Right cardiac atrium (tissue), 5 donors: ENCODE data around the gene ARL4A. TPM values are rescaled to one million over a fixed set of nuclear protein-coding genes. Genes with fewer than 3 reads are reported as not detected.
A peak's percentile ranks its signal among the peaks of the same experiment; 100 is the strongest.
"Not testable (repeated sequence)": the region's sequence is repeated elsewhere in the genome, so short reads cannot be mapped to it uniquely, and the experiment has no call there.

ENCODE experiments used
- ATAC-seq, 2 donors: fragments of 200-7000 bp; cut with Tn5 transposase; one replicate each; pipeline versions ENCODE4 v1.8.0 to v1.9.1; 2020; ENCODE audit warnings: moderate library complexity in 2 of 2, mild to moderate bottlenecking in 1 of 2
- DNase-seq, 3 donors: peaks; one replicate each; pipeline ENCODE4 v3.0.0-alpha.2; 2020
- H3K27ac ChIP-seq: one replicate; pipeline ENCODE4 v1.5.1; 2013; ENCODE audit warnings: mild to moderate bottlenecking, low read length, control low read depth, moderate library complexity
- H3K27me3 ChIP-seq: one replicate; pipeline ENCODE4 v1.6.1; 2013; ENCODE audit not compliant: control insufficient read depth, insufficient read depth
- H3K4me1 ChIP-seq: one replicate; pipeline ENCODE4 v1.6.1; 2013; ENCODE audit warnings: low read length; ENCODE audit not compliant: control insufficient read depth, insufficient read depth
- H3K4me3 ChIP-seq: one replicate; pipeline ENCODE4 v1.5.1; 2013; ENCODE audit warnings: low read length, control low read depth
- H3K9me3 ChIP-seq: one replicate; pipeline ENCODE4 v1.6.1; 2013; ENCODE audit warnings: low read length; ENCODE audit not compliant: control insufficient read depth
- WGBS: extraction: QIAGEN DNeasy Blood & Tissue Kit; methylation state at CpG from one replicate; pipeline ENCODE4 v1.1.7; 2013; 5-methylcytosine and 5-hydroxymethylcytosine counted together
- intact Hi-C, 4 donors: fragments of 100-400 bp; cut with DNase I; formaldehyde crosslinking; loops; one replicate each; pipeline versions ENCODE4 v1.11.0 to v1.14.0; 2022 to 2023
- long read RNA-seq, 4 donors: library from polyadenylated mRNA; unstranded; transcript quantifications; one replicate each; pipeline ENCODE4 v2.0.0, GENCODE V29; 2020 to 2021
- polyA plus RNA-seq: library from polyadenylated mRNA; stranded (reverse); fragments of 200-250 nt; gene quantifications from one replicate; pipeline ENCODE4 v1.2.3, GENCODE V29; 2013
- total RNA-seq, 4 donors: library from RNA; stranded (reverse); fragmentation: NEBNext Ultra II Directional; extraction: Animal tissue kit (Norgen Biotek cat#: 25700); gene quantifications; one replicate each; pipeline ENCODE4 v1.2.1, GENCODE V29; 2021
- donor health status: healthy with polysubstance abuse.
- donor health status: DM: no; HTN: yes; CAD: no.
- donor health status: DM: no; HTN: no; CAD: no.
- donor health status: DM: no; HTN: yes; CAD: no; lungs with severe emphysema.
- donor health status: DM: yes; HTN: yes; CAD: no.

The ARL4A gene, protein sequence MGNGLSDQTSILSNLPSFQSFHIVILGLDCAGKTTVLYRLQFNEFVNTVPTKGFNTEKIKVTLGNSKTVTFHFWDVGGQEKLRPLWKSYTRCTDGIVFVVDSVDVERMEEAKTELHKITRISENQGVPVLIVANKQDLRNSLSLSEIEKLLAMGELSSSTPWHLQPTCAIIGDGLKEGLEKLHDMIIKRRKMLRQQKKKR
- 10 to 100 TPM in 3 of 4 donors, 1 to 10 TPM in 1; 9.6 to 19.7 (median 12.6) TPM for total RNA-seq
- 10.3 TPM for polyA plus RNA-seq
- long read RNA-seq, donor 1, partial matches to known transcripts = 0 of 11 reads
- long read RNA-seq, donor 1, other reads (novel, unspliced or antisense) = 0 of 11 reads
- long read RNA-seq, donor 2, partial matches to known transcripts = 0 of 6 reads
- long read RNA-seq, donor 2, other reads (novel, unspliced or antisense) = 0 of 6 reads
- long read RNA-seq, donor 3, transcript ARL4A-201 (2 exons, 1,147 nt) = major isoform, 14 of 24 reads
- long read RNA-seq, donor 3, transcript ARL4A-204 (2 exons, 1,144 nt) = minor isoform, 8 of 24 reads
- long read RNA-seq, donor 3, partial matches to known transcripts = 0 of 24 reads
- long read RNA-seq, donor 3, other reads (novel, unspliced or antisense) = 1 of 24 reads
- long read RNA-seq, donor 4, partial matches to known transcripts = 0 of 3 reads
- long read RNA-seq, donor 4, other reads (novel, unspliced or antisense) = 0 of 3 reads

DNA sequence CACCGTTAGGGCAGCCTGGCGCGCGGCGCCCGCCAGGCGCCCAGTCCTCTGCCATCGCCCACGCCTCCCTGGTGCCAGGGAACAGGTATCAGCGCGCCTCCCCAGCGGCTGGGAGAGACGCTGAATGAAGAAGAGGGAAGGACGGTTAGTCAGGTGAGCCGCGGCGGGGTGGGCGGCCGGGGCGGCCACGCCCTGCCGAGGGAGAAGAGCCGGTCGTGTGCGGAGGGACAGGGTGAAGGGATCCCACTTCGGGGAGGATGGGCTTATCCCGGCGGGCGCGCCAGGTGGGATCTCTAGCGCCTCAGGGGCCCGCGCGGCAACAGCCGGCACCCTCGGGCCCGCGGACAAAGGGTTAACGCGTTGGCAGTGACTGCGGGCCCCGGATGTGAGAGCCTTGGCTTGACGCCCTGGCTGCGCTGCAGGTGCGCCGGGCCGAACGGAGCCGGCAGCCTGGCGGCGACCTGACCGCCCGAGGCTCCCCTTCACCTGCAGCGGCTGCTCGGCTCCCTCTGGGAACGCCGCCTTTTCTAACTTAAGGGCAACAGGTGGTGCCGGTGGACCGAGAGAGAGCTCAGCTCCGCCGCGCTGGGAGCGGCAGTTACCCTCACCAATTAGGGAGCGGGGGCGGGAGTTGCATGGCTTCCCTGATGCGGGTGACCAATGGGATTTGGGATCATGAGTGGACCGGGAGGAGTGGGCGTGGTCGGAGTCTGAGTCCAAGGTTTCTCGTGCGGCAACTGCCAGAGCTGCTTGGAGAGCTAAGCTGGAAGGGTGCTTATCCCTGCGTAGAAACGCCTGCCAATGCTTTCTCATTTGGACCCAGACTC lies at the start of gene ARL4A:
ARL4A (plus strand) TSS at position 743 of the 827 bp plus-strand sequence. CDS start 622 bp downstream, outside the sequence.
- H3K27ac ChIP-seq = peak within 1 kb of the TSS; percentile 70
- no peaks in the 10 kb centered on the region for H3K27me3 ChIP-seq
- WGBS = under 1% methylated on average over 73 of the region's 73 CpGs
- no peaks in the 10 kb centered on the region for H3K4me1 ChIP-seq
- ATAC-seq (peak; percentile 98), DNase-seq (peak; percentile 99 to 100 (median 99))
- no peaks in the 10 kb centered on the region for H3K9me3 ChIP-seq
- intact Hi-C loops = loop anchor here in 2 of 4 donors (5.0 to 10.0 kb wide), 5 partner anchors 35 to 578 kb away; no protein-coding TSS in a partner anchor
- peak within 1 kb of the TSS; percentile 70 for H3K4me3 ChIP-seq

DNA sequence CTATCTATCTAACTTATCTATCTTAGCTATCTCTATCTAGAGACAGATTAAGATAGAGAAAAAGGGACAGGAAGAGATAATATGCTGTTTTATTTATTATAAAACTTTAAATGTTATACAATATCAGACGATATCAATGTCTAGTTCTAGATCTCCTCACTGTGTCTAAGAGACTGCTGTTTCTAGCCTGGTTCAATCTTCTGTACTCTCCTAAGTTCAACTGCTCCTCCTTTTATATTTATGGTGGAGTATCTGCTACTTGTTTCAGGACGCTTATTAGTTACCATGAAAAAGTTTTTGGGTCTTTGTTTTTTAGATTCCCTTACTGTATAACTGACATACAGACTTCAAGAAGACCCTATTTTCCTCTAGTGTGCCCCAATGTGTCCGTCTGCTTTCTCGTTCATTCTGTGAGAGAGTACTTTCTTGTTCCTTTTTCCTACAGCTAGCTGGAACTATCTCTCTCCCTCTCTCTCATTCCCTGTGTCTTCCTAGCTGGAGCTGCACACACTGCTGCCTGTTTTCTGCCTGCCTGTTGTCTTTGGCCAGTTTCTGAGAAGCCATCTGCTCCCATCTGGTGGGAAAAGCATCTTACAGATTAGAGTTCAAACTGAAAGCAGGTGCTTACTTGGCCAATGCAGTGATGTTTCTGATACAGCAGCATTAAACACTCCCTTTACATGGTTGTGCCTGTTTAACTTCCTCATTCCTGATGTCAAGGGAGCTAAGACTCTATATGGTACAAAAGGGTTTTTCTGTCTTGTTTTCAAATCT lies 49.4 kb upstream of the ARL4A start:
- ATAC-seq (peak; percentile 22 to 26), DNase-seq (no peak)
- intact Hi-C loops = loop anchor here in 3 of 4 donors (2.0 to 10.0 kb wide), 3 partner anchors 624 to 627 kb away; no protein-coding TSS in a partner anchor
- Histone ChIP-seq H3K4me3 (no peak overlapping the region), H3K27ac (no peak overlapping the region), H3K27me3 (no peaks in the 10 kb centered on the region), H3K9me3 (no peaks in the 10 kb centered on the region), H3K4me1 (no peaks in the 10 kb centered on the region)
- WGBS = 19% methylated on average over 4 of the region's 4 CpGs

DNA sequence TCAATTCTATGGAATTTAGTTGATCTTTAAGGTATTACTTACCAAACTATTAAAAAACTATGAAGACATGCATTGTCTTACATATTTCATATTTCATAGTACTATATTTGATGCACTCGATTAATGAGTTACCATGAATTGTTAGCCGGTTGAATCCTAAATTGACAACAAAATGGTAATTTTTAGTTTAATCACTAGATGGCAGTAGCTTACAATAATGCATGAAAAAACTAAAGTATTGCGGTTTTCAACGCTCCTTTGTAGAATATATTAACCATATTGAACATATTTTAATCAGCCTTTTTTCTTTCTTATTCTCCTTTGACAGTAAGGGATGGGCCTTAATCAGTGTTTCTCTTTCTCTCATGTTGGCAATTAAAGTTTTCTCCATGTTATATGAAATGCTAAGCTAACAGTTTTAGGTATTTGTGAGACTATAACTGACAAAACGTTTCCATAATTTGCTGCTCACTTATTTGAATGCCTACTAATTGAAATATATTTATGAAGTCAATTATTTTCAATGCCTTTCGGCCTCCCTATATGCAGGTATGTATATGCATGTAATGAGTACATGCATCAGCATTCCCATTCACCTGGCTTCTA lies 48.5 kb upstream of the ARL4A start:
- H3K4me3 ChIP-seq = no peak overlapping the region
- no peaks in the 10 kb centered on the region for H3K9me3 ChIP-seq
- intact Hi-C loops = loop anchor here in 3 of 4 donors (2.0 to 10.0 kb wide), 3 partner anchors 623 to 626 kb away; no protein-coding TSS in a partner anchor
- WGBS = 16% methylated on average over 6 of the region's 6 CpGs
- DNase-seq (no peak), ATAC-seq (peak in 1 of 2 donors; percentile 35)
- no peaks in the 10 kb centered on the region for H3K27me3 ChIP-seq
- no peaks in the 10 kb centered on the region for H3K4me1 ChIP-seq
- no peak overlapping the region for H3K27ac ChIP-seq

DNA sequence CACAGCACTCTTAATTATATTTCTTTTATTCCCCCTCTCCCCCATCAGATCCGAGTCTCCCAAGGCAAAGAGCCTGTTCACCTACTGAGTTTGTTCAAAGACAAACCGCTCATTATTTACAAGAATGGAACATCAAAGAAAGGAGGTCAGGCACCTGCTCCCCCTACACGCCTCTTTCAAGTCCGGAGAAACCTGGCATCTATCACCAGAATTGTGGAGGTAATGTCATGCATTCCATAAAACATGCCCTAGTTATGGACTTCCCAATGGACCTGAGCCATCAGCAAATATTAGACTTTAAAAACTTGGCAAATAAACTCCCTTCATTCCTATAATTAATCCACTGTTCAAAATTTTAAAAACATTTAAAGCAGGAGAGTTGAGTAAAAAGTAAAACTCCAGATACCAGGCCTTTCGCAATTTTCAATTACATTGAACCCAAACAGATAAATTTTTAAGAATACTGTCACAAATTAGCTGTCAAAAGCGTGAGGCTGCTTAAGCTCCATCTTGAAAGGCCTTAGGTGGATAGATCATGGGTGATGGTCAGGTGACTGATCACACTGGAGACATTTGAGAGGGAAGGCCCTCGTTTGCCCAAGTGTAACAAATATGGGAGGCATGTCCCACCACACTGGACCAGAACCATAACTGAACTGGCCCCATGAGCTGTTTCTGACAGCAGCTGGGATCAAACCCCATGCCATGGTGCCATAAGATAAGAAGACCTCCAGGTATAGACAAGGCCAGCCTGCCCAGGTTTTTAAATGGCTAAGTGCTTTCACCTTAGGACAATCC lies 46.9 kb upstream of the ARL4A start:
- intact Hi-C loops = loop anchor here in 1 of 4 donors (5.0 kb wide), 1 partner anchor 622 kb away; no protein-coding TSS in a partner anchor
- DNase-seq (no peak), ATAC-seq (no peak)
- H3K4me1 ChIP-seq = no peaks in the 10 kb centered on the region
- no peak overlapping the region for H3K27ac ChIP-seq
- H3K27me3 ChIP-seq = no peaks in the 10 kb centered on the region
- H3K4me3 ChIP-seq = no peak overlapping the region
- WGBS = 86% methylated on average over 7 of the region's 7 CpGs
- H3K9me3 ChIP-seq = no peaks in the 10 kb centered on the region

DNA sequence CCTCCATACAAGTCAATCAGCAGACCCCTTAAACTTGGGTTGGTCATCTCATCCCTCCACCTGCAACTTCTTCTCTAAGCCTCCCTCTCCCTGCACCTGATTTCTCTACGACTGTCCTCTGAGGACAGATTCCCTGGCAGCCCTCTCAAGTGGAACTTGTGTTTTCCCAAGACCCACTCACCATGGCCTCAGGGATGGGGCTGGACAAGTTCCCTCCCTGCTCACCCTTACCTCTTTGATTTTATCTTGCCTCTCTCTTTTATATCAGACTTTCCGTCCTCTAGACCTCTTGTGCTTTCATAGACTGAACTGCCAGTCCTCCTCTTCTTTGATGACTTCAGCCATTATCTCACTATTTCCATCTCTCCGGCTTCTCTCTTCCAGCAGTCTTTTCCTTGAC lies 46.2 kb upstream of the ARL4A start:
- intact Hi-C loops = loop anchor here in 1 of 4 donors (5.0 kb wide), 1 partner anchor 621 kb away; no protein-coding TSS in a partner anchor
- no peaks in the 10 kb centered on the region for H3K27me3 ChIP-seq
- no peak for ATAC-seq

DNA sequence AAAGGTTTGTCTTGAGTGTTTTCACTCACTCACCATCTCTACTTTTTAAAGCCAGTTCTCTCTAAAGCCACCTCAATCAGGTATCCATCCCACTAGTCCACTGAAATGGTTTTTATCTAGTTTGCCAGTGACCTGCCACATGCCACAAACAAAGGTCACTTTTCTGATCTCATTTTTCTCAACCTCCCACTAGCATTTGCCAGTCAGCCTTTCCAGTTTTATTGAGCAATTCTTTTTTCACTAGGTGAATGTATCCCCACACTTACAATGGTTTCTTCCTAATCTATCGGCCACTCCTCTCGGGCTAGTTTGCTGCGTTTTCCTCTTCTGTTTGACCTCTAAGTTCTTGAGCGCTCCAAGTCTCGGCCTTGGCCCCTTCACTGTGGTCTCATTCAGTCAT lies 44.9 kb upstream of the ARL4A start:
- no peaks in the 10 kb centered on the region for H3K9me3 ChIP-seq
- ATAC-seq (no peak), DNase-seq (no peak)
- 94% methylated on average over 5 of the region's 5 CpGs for WGBS
- no peak overlapping the region for H3K4me3 ChIP-seq
- intact Hi-C loops = loop anchor here in 1 of 4 donors (5.0 kb wide), 1 partner anchor 620 kb away; no protein-coding TSS in a partner anchor
- H3K4me1 ChIP-seq = no peaks in the 10 kb centered on the region
- H3K27me3 ChIP-seq = no peaks in the 10 kb centered on the region
- H3K27ac ChIP-seq = no peak overlapping the region

More for the DNA sequence above, 46.2 kb upstream of the ARL4A start:
- Histone ChIP-seq H3K4me3 (no peak overlapping the region), H3K9me3 (no peaks in the 10 kb centered on the region), H3K27ac (no peak overlapping the region), H3K4me1 (no peaks in the 10 kb centered on the region)
- DNase-seq = no peak
- WGBS = 82% methylated on average over 3 of the region's 3 CpGs

DNA sequence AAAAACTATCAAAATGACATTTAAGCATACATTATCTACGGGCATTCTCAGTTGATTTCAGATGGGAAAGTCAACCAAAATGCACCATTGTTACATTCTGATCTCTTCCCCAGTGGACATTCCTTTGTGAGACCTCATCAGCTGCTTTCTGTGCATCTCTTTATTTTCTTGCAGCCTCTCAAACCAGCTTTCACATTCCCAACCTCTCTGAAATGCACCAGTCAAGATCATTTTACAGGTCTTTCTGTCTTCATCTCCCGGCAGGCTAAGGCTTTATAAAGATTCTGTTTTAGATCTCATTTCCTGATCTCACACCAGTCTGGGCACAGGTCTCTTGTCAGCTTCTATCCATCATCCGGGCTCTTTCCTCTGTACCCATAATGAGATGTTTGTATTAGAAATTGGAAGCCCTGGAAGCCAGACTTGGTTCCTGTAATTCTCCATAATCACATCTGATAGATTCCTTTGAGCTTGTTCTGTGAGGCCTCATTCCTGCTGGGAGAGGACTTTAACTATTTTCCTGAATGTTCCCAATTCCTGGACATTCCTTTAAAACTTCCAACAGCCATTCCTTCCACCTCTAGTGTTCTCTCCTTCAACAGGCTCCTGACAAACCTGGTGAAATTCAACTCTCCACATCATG lies 44.3 kb upstream of the ARL4A start:
- ATAC-seq (no peak), DNase-seq (no peak)
- WGBS = 76% methylated on average over 3 of the region's 3 CpGs
- Histone ChIP-seq H3K27me3 (no peaks in the 10 kb centered on the region), H3K4me3 (no peak overlapping the region), H3K4me1 (no peaks in the 10 kb centered on the region), H3K27ac (no peak overlapping the region), H3K9me3 (no peaks in the 10 kb centered on the region)
- intact Hi-C loops = loop anchor here in 1 of 4 donors (5.0 kb wide), 1 partner anchor 619 kb away; no protein-coding TSS in a partner anchor

DNA sequence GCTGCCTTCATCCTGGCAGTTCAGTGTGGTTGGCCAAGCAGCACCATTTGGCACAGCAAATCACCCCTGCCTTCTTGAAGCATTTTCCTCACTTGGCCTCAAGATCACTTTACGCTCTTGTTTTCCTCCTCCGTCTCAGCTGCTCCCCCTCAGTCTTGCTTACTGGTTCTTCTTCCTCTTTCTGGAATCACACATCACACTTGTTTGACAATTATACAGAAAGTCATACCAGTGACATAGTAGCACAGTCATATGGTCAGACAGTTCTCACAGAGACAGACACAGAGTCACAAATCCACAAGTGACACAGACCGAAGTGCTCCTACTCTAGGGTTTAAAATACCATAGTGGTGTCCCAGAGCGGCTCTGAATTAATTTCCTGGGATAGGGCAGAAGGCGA lies 43.8 kb upstream of the ARL4A start:
- ATAC-seq (no peak), DNase-seq (no peak)
- no peaks in the 10 kb centered on the region for H3K9me3 ChIP-seq
- H3K4me3 ChIP-seq = no peak overlapping the region
- H3K27me3 ChIP-seq = no peaks in the 10 kb centered on the region
- no peaks in the 10 kb centered on the region for H3K4me1 ChIP-seq
- intact Hi-C loops = loop anchor here in 1 of 4 donors (5.0 kb wide), 1 partner anchor 619 kb away; no protein-coding TSS in a partner anchor
- WGBS = 85% methylated on average over 5 of the region's 5 CpGs
- no peak overlapping the region for H3K27ac ChIP-seq

DNA sequence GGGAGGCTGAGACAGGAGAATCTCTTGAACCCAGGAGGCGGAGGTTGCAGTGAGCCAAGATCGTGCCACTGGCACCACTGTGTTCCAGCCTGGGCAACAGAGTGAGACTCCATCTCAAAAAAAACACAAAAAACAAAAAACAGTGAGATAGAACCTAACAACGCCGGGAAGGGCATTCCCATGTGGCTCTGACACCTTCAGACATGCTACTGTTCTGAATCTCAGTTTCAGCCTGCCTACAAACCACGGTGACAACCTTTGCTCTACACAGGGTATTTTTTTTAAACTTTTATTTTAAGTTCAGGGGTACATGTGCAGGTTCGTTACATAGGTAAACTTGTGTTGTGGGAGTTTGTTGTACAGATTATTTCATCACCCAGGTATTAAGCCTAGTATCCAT lies 42.2 kb upstream of the ARL4A start:
- DNase-seq, H3K4me1 ChIP-seq, H3K27ac ChIP-seq, ATAC-seq, H3K4me3 ChIP-seq, H3K27me3 ChIP-seq, H3K9me3 ChIP-seq, intact Hi-C loops: not testable (repeated sequence)
- WGBS = 76% methylated on average over 6 of the region's 6 CpGs
